ENCODE measurements around the gene CCL8.

CCL8 gene

DNA sequence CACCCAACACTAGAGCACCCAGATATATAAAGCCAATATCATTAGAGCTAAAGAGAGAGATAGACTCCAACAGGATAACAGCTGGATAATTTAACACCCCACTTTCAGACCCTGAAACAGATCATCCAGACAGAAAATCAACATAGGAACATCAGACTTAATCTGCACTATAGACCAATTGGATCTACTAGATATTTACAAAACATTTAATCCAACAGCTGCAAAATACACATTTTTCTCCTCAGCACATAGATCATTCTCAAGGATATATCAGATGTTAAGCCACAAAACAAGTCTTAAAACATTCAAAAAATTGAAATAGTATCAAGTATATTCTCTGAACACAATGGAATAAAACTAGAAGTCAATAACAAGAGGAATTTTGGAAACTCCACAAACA, 33.0 kb downstream of the CCL8 start:
- Histone ChIP-seq H3K4me3 (ENCODE audit: extremely low read depth, insufficient read depth, low read length, poor library complexity, severe bottlenecking) (no peak overlapping the region), H3K9me3 (ENCODE audit: control insufficient read depth, low read length) (no peaks in the 10 kb centered on the region), H3K36me3 (ENCODE audit: control insufficient read depth, insufficient read depth, low read length) (no peaks in the 10 kb centered on the region), H3K4me1 (ENCODE audit: control insufficient read depth, insufficient read depth, low read length, poor library complexity, severe bottlenecking) (no peaks in the 10 kb centered on the region), H3K27ac (ENCODE audit: low read depth, low read length, severe bottlenecking) (no peak overlapping the region)

DNA sequence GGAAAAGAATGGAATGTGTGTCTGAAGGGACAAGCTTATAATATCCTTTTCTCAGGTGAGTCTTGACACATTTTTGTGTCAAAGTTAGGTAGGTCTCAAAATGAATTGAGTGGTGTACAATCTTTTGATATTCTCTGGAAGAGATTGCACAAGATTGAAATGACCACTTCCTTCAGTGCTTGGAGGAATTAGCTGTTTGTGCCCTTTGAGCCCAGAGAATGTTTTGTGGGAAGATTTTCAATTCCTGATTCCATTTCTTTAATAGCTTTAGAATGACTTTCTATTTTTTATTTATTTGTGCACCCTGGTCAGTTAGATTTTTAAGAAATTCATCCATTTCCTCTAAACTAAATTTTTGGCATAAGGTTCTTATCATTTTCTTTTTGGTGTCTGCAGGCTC, 35.4 kb downstream of the CCL8 start:
- Histone ChIP-seq H3K27ac (ENCODE audit: low read depth, low read length, severe bottlenecking) (no peak overlapping the region), H3K4me3 (ENCODE audit: extremely low read depth, insufficient read depth, low read length, poor library complexity, severe bottlenecking) (no peak overlapping the region), H3K4me1 (ENCODE audit: control insufficient read depth, insufficient read depth, low read length, poor library complexity, severe bottlenecking) (no peaks in the 10 kb centered on the region), H3K36me3 (ENCODE audit: control insufficient read depth, insufficient read depth, low read length) (no peaks in the 10 kb centered on the region), H3K9me3 (ENCODE audit: control insufficient read depth, low read length) (no peaks in the 10 kb centered on the region)

DNA sequence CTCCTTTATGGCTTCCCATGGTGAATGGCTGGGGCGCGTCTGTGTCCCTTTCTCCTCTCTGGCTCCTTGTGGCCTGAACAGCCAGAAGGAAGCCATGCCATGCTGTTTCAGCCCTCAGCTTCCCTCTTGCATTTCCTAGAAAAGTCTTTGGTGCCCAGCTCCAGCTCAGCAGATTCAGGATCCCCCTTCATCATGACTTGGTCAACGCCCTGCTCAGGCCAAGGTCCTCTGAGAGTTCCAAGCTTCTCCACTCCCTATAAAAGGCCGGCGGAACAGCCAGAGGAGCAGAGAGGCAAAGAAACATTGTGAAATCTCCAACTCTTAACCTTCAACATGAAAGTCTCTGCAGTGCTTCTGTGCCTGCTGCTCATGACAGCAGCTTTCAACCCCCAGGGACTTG, 37.0 kb downstream of the CCL8 start, which contains the start of gene CCL13:
Gene CCL13 (plus strand): TSS at position 287 of the 400 bp plus-strand sequence. CDS start 47 bp downstream, at position 334.
- no peaks in the 10 kb centered on the region for H3K36me3 ChIP-seq (ENCODE audit: control insufficient read depth, insufficient read depth, low read length)
- no peaks in the 10 kb centered on the region for H3K9me3 ChIP-seq (ENCODE audit: control insufficient read depth, low read length)
- no peak within 1 kb of the TSS for H3K4me3 ChIP-seq (ENCODE audit: extremely low read depth, insufficient read depth, low read length, poor library complexity, severe bottlenecking)
- no peak within 1 kb of the TSS for H3K27ac ChIP-seq (ENCODE audit: low read depth, low read length, severe bottlenecking)
- H3K4me1 ChIP-seq (ENCODE audit: control insufficient read depth, insufficient read depth, low read length, poor library complexity, severe bottlenecking), result no peaks in the 10 kb centered on the region
- 90 to 94% methylated on average over 5 of the region's 5 CpGs for WGBS, 2 experiments (ENCODE audit: insufficient coverage in 2 of 2)

DNA sequence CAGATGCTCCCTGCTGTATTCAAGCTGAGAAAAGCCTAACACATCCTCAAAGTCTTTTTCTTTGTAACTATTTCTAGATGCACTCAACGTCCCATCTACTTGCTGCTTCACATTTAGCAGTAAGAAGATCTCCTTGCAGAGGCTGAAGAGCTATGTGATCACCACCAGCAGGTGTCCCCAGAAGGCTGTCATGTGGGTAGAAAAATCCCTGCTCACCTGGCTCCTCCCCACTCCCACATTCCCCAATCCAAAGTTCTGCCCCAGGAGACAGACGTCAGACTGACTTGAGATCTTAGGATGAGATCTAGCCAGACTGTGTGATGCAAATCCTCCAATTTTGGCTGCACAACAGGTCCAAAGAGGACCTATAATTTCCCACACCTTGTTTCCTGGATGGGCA, 38.2 kb downstream of the CCL8 start:
- WGBS, 2 experiments (ENCODE audit: insufficient coverage in 2 of 2), result 50% methylated on average over 1 of the region's 2 CpGs; no CpG with 5 or more reads in 1 of the 2 experiments
- Histone ChIP-seq H3K27ac (ENCODE audit: low read depth, low read length, severe bottlenecking) (no peak overlapping the region), H3K4me3 (ENCODE audit: extremely low read depth, insufficient read depth, low read length, poor library complexity, severe bottlenecking) (no peak overlapping the region), H3K36me3 (ENCODE audit: control insufficient read depth, insufficient read depth, low read length) (no peaks in the 10 kb centered on the region), H3K4me1 (ENCODE audit: control insufficient read depth, insufficient read depth, low read length, poor library complexity, severe bottlenecking) (no peaks in the 10 kb centered on the region), H3K9me3 (ENCODE audit: control insufficient read depth, low read length) (no peaks in the 10 kb centered on the region)

DNA sequence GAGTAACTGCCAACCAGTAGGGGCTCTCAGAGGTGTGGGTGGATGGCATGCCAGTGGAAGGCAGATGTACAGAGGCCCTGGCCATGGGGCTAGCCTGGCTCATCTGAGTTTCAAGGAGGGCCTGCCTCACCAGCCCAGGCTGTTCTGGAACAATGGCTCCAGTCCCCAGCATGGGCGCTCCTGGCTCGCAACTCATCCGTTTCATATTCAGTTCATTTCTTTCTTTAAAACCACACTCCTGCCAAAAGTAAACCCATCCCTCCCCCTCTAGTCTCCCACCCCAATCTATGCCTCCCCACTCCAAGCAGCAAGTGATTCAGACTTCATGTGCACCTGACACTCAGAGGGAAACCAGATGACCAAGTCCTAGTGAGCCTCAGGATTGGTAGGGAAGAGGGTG, 39.4 kb downstream of the CCL8 start:
- 90 to 100% methylated on average over 2 to 3 of the region's 3 CpGs for WGBS, 2 experiments (ENCODE audit: insufficient coverage in 2 of 2)
- Histone ChIP-seq H3K4me1 (ENCODE audit: control insufficient read depth, insufficient read depth, low read length, poor library complexity, severe bottlenecking) (no peaks in the 10 kb centered on the region), H3K36me3 (ENCODE audit: control insufficient read depth, insufficient read depth, low read length) (no peaks in the 10 kb centered on the region), H3K27ac (ENCODE audit: low read depth, low read length, severe bottlenecking) (no peak overlapping the region), H3K9me3 (ENCODE audit: control insufficient read depth, low read length) (no peaks in the 10 kb centered on the region), H3K4me3 (ENCODE audit: extremely low read depth, insufficient read depth, low read length, poor library complexity, severe bottlenecking) (no peak overlapping the region)

DNA sequence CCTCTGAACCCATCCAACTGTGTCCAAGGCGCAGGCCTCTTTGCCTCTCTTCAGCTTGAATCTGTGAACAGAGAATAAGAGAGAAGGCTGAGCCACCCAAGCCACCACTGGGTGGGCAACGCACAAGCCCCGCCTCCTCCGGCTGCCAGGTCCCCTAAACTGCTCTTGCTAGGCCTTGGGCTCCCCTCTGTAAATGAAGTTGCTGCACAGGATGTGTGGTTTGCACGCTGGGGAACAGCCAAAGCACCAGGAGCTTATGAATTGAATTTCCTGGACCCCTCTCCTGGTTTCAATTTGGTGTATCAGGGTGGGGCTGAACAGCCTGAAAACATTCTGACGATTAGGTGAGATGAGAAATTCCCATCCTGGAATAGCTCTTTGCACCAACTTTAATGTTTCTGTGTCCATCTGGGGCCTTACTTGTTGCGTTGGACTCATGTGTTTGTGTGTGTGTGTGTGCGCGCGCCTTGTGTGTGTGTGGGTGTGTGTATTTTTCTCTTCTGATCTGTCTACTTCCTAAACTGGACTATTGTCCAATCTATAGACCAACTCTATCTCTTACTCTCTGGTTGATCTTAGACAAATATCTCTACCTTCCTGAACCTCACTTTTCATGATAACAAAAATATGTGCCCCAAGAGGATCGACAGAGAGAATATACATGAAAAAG, 41.5 kb downstream of the CCL8 start:
- H3K27ac ChIP-seq (ENCODE audit: low read depth, low read length, severe bottlenecking), result no peak overlapping the region
- H3K36me3 ChIP-seq (ENCODE audit: control insufficient read depth, insufficient read depth, low read length), result no peaks in the 10 kb centered on the region
- no peak overlapping the region for H3K4me3 ChIP-seq (ENCODE audit: extremely low read depth, insufficient read depth, low read length, poor library complexity, severe bottlenecking)
- H3K9me3 ChIP-seq (ENCODE audit: control insufficient read depth, low read length), result no peaks in the 10 kb centered on the region
- no peaks in the 10 kb centered on the region for H3K4me1 ChIP-seq (ENCODE audit: control insufficient read depth, insufficient read depth, low read length, poor library complexity, severe bottlenecking)
- WGBS, 2 experiments (ENCODE audit: insufficient coverage in 2 of 2), result 82 to 89% methylated on average over 5 to 6 of the region's 11 CpGs

DNA sequence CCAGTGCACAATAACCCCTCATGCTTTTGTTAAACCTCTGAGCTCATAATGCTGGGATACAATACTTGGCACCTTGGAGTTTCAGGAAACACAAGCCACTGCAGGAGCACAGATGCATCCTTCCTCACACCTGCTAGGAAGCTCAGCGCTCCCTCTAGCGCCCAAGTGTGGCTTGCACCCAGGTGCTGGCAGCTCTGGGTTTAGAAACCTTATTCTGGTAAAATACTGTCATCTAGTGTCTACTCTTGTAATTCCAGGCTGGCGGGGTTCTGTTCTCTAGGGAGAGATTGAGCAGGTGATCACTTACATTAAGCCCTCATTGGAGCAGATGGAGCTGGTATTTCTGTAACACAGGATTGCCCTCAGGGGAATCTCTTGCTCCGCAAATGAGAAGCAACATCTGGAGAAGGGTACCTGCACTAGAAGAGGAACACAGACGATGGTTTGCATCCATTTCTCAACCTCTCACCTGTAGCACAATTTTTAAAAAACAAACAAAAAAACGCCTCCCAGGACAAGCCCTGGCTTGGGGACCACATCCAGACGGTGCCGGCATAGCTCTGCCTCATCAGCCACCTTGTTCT, 42.3 kb downstream of the CCL8 start:
- Histone ChIP-seq H3K4me1 (ENCODE audit: control insufficient read depth, insufficient read depth, low read length, poor library complexity, severe bottlenecking) (peaks cover under 1% of the 10 kb centered on the region), H3K27ac (ENCODE audit: low read depth, low read length, severe bottlenecking) (no peak overlapping the region), H3K4me3 (ENCODE audit: extremely low read depth, insufficient read depth, low read length, poor library complexity, severe bottlenecking) (no peak overlapping the region), H3K36me3 (ENCODE audit: control insufficient read depth, insufficient read depth, low read length) (no peaks in the 10 kb centered on the region), H3K9me3 (ENCODE audit: control insufficient read depth, low read length) (no peaks in the 10 kb centered on the region)
- 20 to 37% methylated on average over 5 to 7 of the region's 8 CpGs for WGBS, 2 experiments (ENCODE audit: insufficient coverage in 2 of 2)

DNA sequence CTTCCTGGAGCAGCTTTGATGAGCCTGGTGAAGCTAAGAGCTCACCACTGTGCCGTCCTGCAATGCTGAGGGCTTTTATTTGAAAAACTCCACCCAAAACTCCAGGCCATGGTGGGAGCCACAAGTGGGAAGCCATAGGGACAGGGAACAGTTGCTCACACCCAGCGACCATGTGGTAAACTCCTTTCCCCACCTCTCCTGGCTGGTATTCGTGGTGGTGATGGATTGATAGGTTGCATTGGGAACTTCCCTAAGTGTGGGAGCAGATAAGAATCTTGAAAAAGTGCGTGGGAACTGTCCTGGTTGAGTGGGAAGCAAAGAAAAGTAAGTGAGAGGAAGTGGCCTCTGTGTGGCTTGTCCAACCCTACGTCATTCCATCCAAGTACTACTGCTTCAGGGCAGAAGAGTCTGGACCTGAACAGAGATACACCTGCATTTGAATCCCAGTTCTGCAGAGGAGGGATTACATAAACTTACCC, 44.0 kb downstream of the CCL8 start, which contains the start of gene CCL1:
Gene CCL1 (minus strand): TSS at position 51 of the 479 bp plus-strand sequence. CDS start 72 bp downstream, outside the sequence.
- Histone ChIP-seq H3K27ac (ENCODE audit: low read depth, low read length, severe bottlenecking) (no peak within 1 kb of the TSS), H3K9me3 (ENCODE audit: control insufficient read depth, low read length) (no peaks in the 10 kb centered on the region), H3K4me3 (ENCODE audit: extremely low read depth, insufficient read depth, low read length, poor library complexity, severe bottlenecking) (no peak within 1 kb of the TSS), H3K4me1 (ENCODE audit: control insufficient read depth, insufficient read depth, low read length, poor library complexity, severe bottlenecking) (peaks cover 2% of the 10 kb centered on the region), H3K36me3 (ENCODE audit: control insufficient read depth, insufficient read depth, low read length) (no peaks in the 10 kb centered on the region)
- 63 to 80% methylated on average over 1 to 3 of the region's 5 CpGs for WGBS, 2 experiments (ENCODE audit: insufficient coverage in 2 of 2)

DNA sequence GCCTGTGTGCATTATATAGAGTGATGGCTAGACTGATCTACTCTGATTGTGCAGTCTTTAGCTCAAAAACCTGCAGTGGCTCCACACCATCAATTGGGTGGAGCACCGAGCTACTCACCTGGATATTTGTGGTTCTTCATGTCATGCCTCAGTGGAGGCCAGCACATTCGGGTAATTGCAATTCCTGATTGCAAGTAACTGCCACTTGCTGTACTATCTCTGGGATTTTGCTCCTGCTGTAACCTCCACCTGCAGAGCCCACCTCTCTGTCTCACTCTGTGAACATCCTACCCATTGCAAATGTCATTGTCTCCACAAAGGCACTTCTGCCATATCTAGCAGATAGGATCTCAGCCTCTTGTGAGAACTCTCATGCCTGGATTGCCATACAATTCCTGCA, 45.5 kb downstream of the CCL8 start:
- no peak overlapping the region for H3K27ac ChIP-seq (ENCODE audit: low read depth, low read length, severe bottlenecking)
- H3K4me1 ChIP-seq (ENCODE audit: control insufficient read depth, insufficient read depth, low read length, poor library complexity, severe bottlenecking), result peaks cover 2% of the 10 kb centered on the region
- H3K4me3 ChIP-seq (ENCODE audit: extremely low read depth, insufficient read depth, low read length, poor library complexity, severe bottlenecking), result no peak overlapping the region
- no peaks in the 10 kb centered on the region for H3K36me3 ChIP-seq (ENCODE audit: control insufficient read depth, insufficient read depth, low read length)
- H3K9me3 ChIP-seq (ENCODE audit: control insufficient read depth, low read length), result no peaks in the 10 kb centered on the region
- 79 to 95% methylated on average over 2 of the region's 2 CpGs for WGBS, 2 experiments (ENCODE audit: insufficient coverage in 2 of 2)

DNA sequence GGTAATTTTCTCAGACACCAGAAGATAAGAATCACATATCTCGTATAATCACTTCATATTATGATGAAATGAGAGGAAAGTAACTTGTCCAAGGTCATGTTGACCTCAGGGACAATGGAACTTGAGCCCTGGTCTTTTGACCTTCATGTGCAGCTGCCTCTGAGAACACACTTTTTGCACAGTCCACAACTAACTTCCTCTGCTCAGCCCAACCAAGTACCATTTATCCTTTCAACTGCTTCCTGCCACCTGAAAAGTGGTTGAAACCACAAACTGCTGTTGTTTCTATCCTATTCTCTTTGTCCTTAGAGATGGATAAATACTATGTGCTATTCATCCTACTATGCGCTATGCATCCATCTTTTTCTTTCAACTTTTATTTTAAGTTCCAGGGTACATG, 46.1 kb downstream of the CCL8 start:
- no peaks in the 10 kb centered on the region for H3K36me3 ChIP-seq (ENCODE audit: control insufficient read depth, insufficient read depth, low read length)
- no peak overlapping the region for H3K4me3 ChIP-seq (ENCODE audit: extremely low read depth, insufficient read depth, low read length, poor library complexity, severe bottlenecking)
- H3K27ac ChIP-seq (ENCODE audit: low read depth, low read length, severe bottlenecking), result no peak overlapping the region
- peaks cover 2% of the 10 kb centered on the region for H3K4me1 ChIP-seq (ENCODE audit: control insufficient read depth, insufficient read depth, low read length, poor library complexity, severe bottlenecking)
- WGBS, 2 experiments (ENCODE audit: insufficient coverage in 2 of 2), result no CpG with 5 or more reads among the region's 2 CpGs
- H3K9me3 ChIP-seq (ENCODE audit: control insufficient read depth, low read length), result no peaks in the 10 kb centered on the region

DNA sequence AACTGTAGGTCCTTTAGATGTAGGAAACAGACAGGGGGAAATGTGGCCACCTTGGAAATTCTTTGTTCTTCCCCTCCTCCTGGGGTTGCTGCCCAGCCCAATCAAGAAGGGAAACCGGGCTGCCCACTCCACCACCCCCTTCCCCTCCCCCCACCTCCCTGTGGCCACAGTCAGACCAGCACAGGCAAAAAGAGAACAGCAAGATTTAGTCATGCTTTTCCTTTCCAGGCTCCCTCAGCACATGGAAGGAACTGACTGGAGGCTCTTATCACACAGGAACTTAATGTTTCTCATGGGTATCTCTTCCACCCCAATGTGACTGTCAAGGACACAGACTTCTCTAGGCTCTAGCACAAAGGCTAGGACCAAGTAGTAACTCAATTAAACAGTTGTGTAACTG, 46.8 kb downstream of the CCL8 start:
- no peak overlapping the region for H3K27ac ChIP-seq (ENCODE audit: low read depth, low read length, severe bottlenecking)
- H3K36me3 ChIP-seq (ENCODE audit: control insufficient read depth, insufficient read depth, low read length), result no peaks in the 10 kb centered on the region
- H3K4me1 ChIP-seq (ENCODE audit: control insufficient read depth, insufficient read depth, low read length, poor library complexity, severe bottlenecking), result peaks cover 3% of the 10 kb centered on the region
- no peaks in the 10 kb centered on the region for H3K9me3 ChIP-seq (ENCODE audit: control insufficient read depth, low read length)
- 20% methylated on average over 1 of the region's 1 CpG; no CpG with 5 or more reads in 1 of the 2 experiments for WGBS, 2 experiments (ENCODE audit: insufficient coverage in 2 of 2)
- H3K4me3 ChIP-seq (ENCODE audit: extremely low read depth, insufficient read depth, low read length, poor library complexity, severe bottlenecking), result no peak overlapping the region
